ENCODE measurements around the gene B3GNT4.
"Not testable (repeated sequence)": the region's sequence is repeated elsewhere in the genome, so short reads cannot be mapped to it uniquely, and the experiment has no call there.

The B3GNT4 gene

GRCh38 chr12:122258462-122258861 is 55.0 kb downstream of the B3GNT4 start:
- H3K23ac ChIP-seq (ENCODE audit: low read length in 2 of 2); H3K27ac ChIP-seq (ENCODE audit: low read length, poor library complexity, severe bottlenecking); H4K91ac ChIP-seq (ENCODE audit: low read length); H3K18ac ChIP-seq (ENCODE audit: low read depth in 1 of 2, low read length in 2 of 2); H2BK12ac ChIP-seq (ENCODE audit: low read length in 2 of 2); H3K9ac ChIP-seq (ENCODE audit: low read length); H2AFZ ChIP-seq (ENCODE audit: low read depth, low read length); H3K27me3 ChIP-seq (ENCODE audit: control insufficient read depth in 1 of 2, insufficient read depth in 1 of 2, low read length in 2 of 2); H2AK5ac ChIP-seq (ENCODE audit: low read length, severe bottlenecking); H2BK5ac ChIP-seq (ENCODE audit: low read depth, low read length, poor library complexity, severe bottlenecking); H3K14ac ChIP-seq (ENCODE audit: low read length in 2 of 2); DNase-seq; H2BK120ac ChIP-seq (ENCODE audit: low read depth, low read length); H3K4me3 ChIP-seq (ENCODE audit: insufficient read depth in 1 of 2, low read depth in 1 of 2, low read length in 2 of 2); H2BK15ac ChIP-seq (ENCODE audit: low read depth, poor library complexity, severe bottlenecking); H3K4ac ChIP-seq (ENCODE audit: low read depth in 1 of 2, low read length in 2 of 2); H4K8ac ChIP-seq (ENCODE audit: low read length); H3K4me1 ChIP-seq (ENCODE audit: control insufficient read depth, insufficient read depth, low read depth, low read length); H3K4me2 ChIP-seq (ENCODE audit: low read length, poor library complexity, severe bottlenecking); H3K9me3 ChIP-seq (ENCODE audit: control insufficient read depth, low read length): not testable (repeated sequence)
- Histone ChIP-seq H3K36me3 (ENCODE audit: control insufficient read depth in 1 of 2, insufficient read depth in 2 of 2, low read depth in 1 of 2, low read length in 2 of 2) (peaks cover 33 to 75% of the 10 kb centered on the region in 2 experiments), H3K79me1 (replicated peaks; ENCODE audit: low read length, poor library complexity, severe bottlenecking) (peaks cover 32% of the 10 kb centered on the region)
- 96% methylated on average over 4 of the region's 4 CpGs for WGBS

Small RNAs within 50 kb of the gene (small RNA-seq; reads per million reads assigned to genes)
- 1.2 reads per million for gene DIABLO (ENCODE audit: low read depth)
